ENCODE results near the gene TYK2.

DNA sequence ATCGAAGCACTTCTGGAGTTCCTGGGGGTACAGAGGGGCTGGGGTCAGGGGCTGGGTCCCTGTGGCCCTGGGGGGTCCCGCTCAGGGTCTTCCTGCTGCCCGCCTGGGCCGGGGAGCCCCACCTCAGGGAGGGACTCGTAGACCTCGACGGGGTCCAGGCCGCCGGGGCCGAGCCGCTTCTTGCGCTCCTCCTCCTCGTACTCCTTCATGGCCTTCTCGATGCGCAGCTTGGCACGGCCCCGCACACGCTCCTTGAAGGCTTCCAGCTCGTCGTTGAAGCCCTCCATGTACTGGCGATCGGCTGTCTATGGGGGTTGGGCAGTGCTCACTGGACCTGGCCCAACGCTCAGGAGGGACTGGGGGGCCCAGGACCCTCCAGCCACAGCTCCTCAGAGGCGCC lies 12.8 kb upstream of the TYK2 start:
- TF ChIP-seq TBL1XR1 (IDR thresholded peaks at IDR 0.05; ENCODE audit: low read length in 2 of 2) (no peak), ZNF224 (CRISPR knock-in tag; IDR thresholded peaks at IDR 0.05) (no peak)

All from K562 (cell line).